GM18499 (cell line): ENCODE measurements around the gene RAB41.
"Not testable (repeated sequence)": the region's sequence is repeated elsewhere in the genome, so short reads cannot be mapped to it uniquely, and the experiment has no call there.

Experiments used
- ATAC-seq: cut with Tn5 transposase; IDR thresholded peaks from one replicate; pipeline ENCODE4 v1.9.1; 2021; ENCODE audit warnings: moderate number of reproducible peaks; ENCODE audit not compliant: insufficient read depth, unreplicated experiment

RAB41 gene

GRCh38 chrX:70281951-70282350 lies at the start of gene RAB41:
Gene RAB41 (plus strand): TSS chrX:70282172. CDS start chrX:70282218, 46 bp downstream.
- ATAC-seq: no peak

GRCh38 chrX:70234355-70234754 lies 47.6 kb upstream of the RAB41 start, which contains the start of gene AWAT1:
Gene AWAT1 (plus strand): TSS chrX:70234655. CDS start chrX:70234696, 41 bp downstream.
- no peak for ATAC-seq

GRCh38 chrX:70240751-70241150 lies 41.2 kb upstream of the RAB41 start:
- ATAC-seq: no peak

- ATAC-seq: no peak
Observed at GRCh38 chrX:70241501-70241900, 40.5 kb upstream of the RAB41 start.

- ATAC-seq: not testable (repeated sequence)
Observed at GRCh38 chrX:70243601-70244000, 38.4 kb upstream of the RAB41 start.

GRCh38 chrX:70244881-70245280 lies 37.1 kb upstream of the RAB41 start:
- ATAC-seq: no peak

GRCh38 chrX:70247252-70247651 lies 34.7 kb upstream of the RAB41 start:
- no peak for ATAC-seq

- no peak for ATAC-seq
Observed at GRCh38 chrX:70252491-70252890, 29.5 kb upstream of the RAB41 start.

GRCh38 chrX:70253377-70254062 lies 28.5 kb upstream of the RAB41 start:
- no peak for ATAC-seq

GRCh38 chrX:70254063-70254400 lies 27.9 kb upstream of the RAB41 start:
- ATAC-seq: no peak

GRCh38 chrX:70254909-70255308 lies 27.1 kb upstream of the RAB41 start:
- no peak for ATAC-seq

- ATAC-seq: no peak
Observed at GRCh38 chrX:70255452-70255851, 26.5 kb upstream of the RAB41 start.

GRCh38 chrX:70257423-70258288 lies 24.3 kb upstream of the RAB41 start:
- ATAC-seq: no peak

- ATAC-seq: no peak
Observed at GRCh38 chrX:70260104-70260503, 21.9 kb upstream of the RAB41 start, which contains the start of gene P2RY4. Gene P2RY4 (minus strand): TSS chrX:70260204. CDS start chrX:70259624, 580 bp downstream.

GRCh38 chrX:70262952-70263567 lies 18.9 kb upstream of the RAB41 start:
- ATAC-seq: no peak

- ATAC-seq: no peak
Observed at GRCh38 chrX:70264784-70265183, 17.2 kb upstream of the RAB41 start.

- no peak for ATAC-seq
Observed at GRCh38 chrX:70268034-70268433, 13.9 kb upstream of the RAB41 start, which contains the start of gene ARR3. Gene ARR3 (plus strand): TSS chrX:70268334. CDS start chrX:70269386, 1,052 bp downstream.

GRCh38 chrX:70274029-70274428 lies 7.9 kb upstream of the RAB41 start:
- ATAC-seq: not testable (repeated sequence)

- ATAC-seq: no peak
Observed at GRCh38 chrX:70279081-70279480, 2.9 kb upstream of the RAB41 start.

GRCh38 chrX:70280573-70280972 lies 1.4 kb upstream of the RAB41 start:
- no peak for ATAC-seq
